ENCODE data around the gene NF1.
"Not testable (repeated sequence)": the region's sequence is repeated elsewhere in the genome, so short reads cannot be mapped to it uniquely, and the experiment has no call there.

Gene NF1
- total RNA-seq = 49.5 to 63.1 (median 62.7) reads per million in 3 donors

- peak; percentile 71 to 90 (median 81) for DNase-seq
Measured at GRCh38 chr17:31094600-31095235, at the start of gene NF1. Gene NF1, plus strand, starts transcription at chr17:31094977. Its CDS starts 333 bp downstream, at chr17:31095310.

GRCh38 chr17:31046856-31047425 lies 47.8 kb upstream of the NF1 start:
- not testable (repeated sequence) for DNase-seq; H3K4me3 ChIP-seq (ENCODE audit: insufficient read depth, low read depth, low read length, poor library complexity, severe bottlenecking); H3K9me3 ChIP-seq (ENCODE audit: control insufficient read depth, low read length); H3K27ac ChIP-seq (ENCODE audit: insufficient read depth, low read length, poor library complexity, severe bottlenecking); H3K27me3 ChIP-seq (replicated peaks; ENCODE audit: control insufficient read depth, insufficient read depth, low read length, poor library complexity, severe bottlenecking); H3K4me1 ChIP-seq (ENCODE audit: control insufficient read depth, insufficient read depth, low read length, poor library complexity, severe bottlenecking); H3K36me3 ChIP-seq (ENCODE audit: control insufficient read depth, insufficient read depth, low read length)

More at GRCh38 chr17:31094600-31095235, at the start of gene NF1:
- Histone ChIP-seq H3K27me3 (replicated peaks; ENCODE audit: control insufficient read depth, insufficient read depth, low read length, poor library complexity, severe bottlenecking) (no peaks in the 10 kb centered on the region), H3K36me3 (ENCODE audit: control insufficient read depth, insufficient read depth, low read length) (no peaks in the 10 kb centered on the region), H3K9me3 (ENCODE audit: control insufficient read depth, low read length) (no peaks in the 10 kb centered on the region), H3K4me1 (ENCODE audit: control insufficient read depth, insufficient read depth, low read length, poor library complexity, severe bottlenecking) (peaks cover 8% of the 10 kb centered on the region), H3K4me3 (ENCODE audit: insufficient read depth, low read depth, low read length, poor library complexity, severe bottlenecking) (peak within 1 kb of the TSS; percentile 97), H3K27ac (ENCODE audit: insufficient read depth, low read length, poor library complexity, severe bottlenecking) (peak within 1 kb of the TSS; percentile 62)

GRCh38 chr17:31048142-31048541 lies 46.6 kb upstream of the NF1 start:
- no peaks in the 10 kb centered on the region for H3K36me3 ChIP-seq (ENCODE audit: control insufficient read depth, insufficient read depth, low read length)
- H3K4me3 ChIP-seq (ENCODE audit: insufficient read depth, low read depth, low read length, poor library complexity, severe bottlenecking) = no peak overlapping the region
- H3K27ac ChIP-seq (ENCODE audit: insufficient read depth, low read length, poor library complexity, severe bottlenecking) = no peak overlapping the region
- H3K4me1 ChIP-seq (ENCODE audit: control insufficient read depth, insufficient read depth, low read length, poor library complexity, severe bottlenecking) = no peaks in the 10 kb centered on the region
- no peaks in the 10 kb centered on the region for H3K9me3 ChIP-seq (ENCODE audit: control insufficient read depth, low read length)
- no peak for DNase-seq
- H3K27me3 ChIP-seq (replicated peaks; ENCODE audit: control insufficient read depth, insufficient read depth, low read length, poor library complexity, severe bottlenecking) = no peaks in the 10 kb centered on the region

GRCh38 chr17:31048780-31049179 lies 46.0 kb upstream of the NF1 start:
- H3K27me3 ChIP-seq (replicated peaks; ENCODE audit: control insufficient read depth, insufficient read depth, low read length, poor library complexity, severe bottlenecking) = no peaks in the 10 kb centered on the region
- no peak overlapping the region for H3K4me3 ChIP-seq (ENCODE audit: insufficient read depth, low read depth, low read length, poor library complexity, severe bottlenecking)
- no peak for DNase-seq
- no peaks in the 10 kb centered on the region for H3K36me3 ChIP-seq (ENCODE audit: control insufficient read depth, insufficient read depth, low read length)
- no peak overlapping the region for H3K27ac ChIP-seq (ENCODE audit: insufficient read depth, low read length, poor library complexity, severe bottlenecking)
- no peaks in the 10 kb centered on the region for H3K4me1 ChIP-seq (ENCODE audit: control insufficient read depth, insufficient read depth, low read length, poor library complexity, severe bottlenecking)
- H3K9me3 ChIP-seq (ENCODE audit: control insufficient read depth, low read length) = no peaks in the 10 kb centered on the region

GRCh38 chr17:31050948-31051347 lies 43.8 kb upstream of the NF1 start:
- no peaks in the 10 kb centered on the region for H3K9me3 ChIP-seq (ENCODE audit: control insufficient read depth, low read length)
- H3K4me3 ChIP-seq (ENCODE audit: insufficient read depth, low read depth, low read length, poor library complexity, severe bottlenecking) = no peak overlapping the region
- no peak for DNase-seq
- H3K36me3 ChIP-seq (ENCODE audit: control insufficient read depth, insufficient read depth, low read length) = no peaks in the 10 kb centered on the region
- no peaks in the 10 kb centered on the region for H3K4me1 ChIP-seq (ENCODE audit: control insufficient read depth, insufficient read depth, low read length, poor library complexity, severe bottlenecking)
- H3K27me3 ChIP-seq (replicated peaks; ENCODE audit: control insufficient read depth, insufficient read depth, low read length, poor library complexity, severe bottlenecking) = no peaks in the 10 kb centered on the region
- no peak overlapping the region for H3K27ac ChIP-seq (ENCODE audit: insufficient read depth, low read length, poor library complexity, severe bottlenecking)

GRCh38 chr17:31051506-31051905 lies 43.3 kb upstream of the NF1 start:
- no peaks in the 10 kb centered on the region for H3K4me1 ChIP-seq (ENCODE audit: control insufficient read depth, insufficient read depth, low read length, poor library complexity, severe bottlenecking)
- no peaks in the 10 kb centered on the region for H3K36me3 ChIP-seq (ENCODE audit: control insufficient read depth, insufficient read depth, low read length)
- no peak overlapping the region for H3K27ac ChIP-seq (ENCODE audit: insufficient read depth, low read length, poor library complexity, severe bottlenecking)
- no peak for DNase-seq
- no peaks in the 10 kb centered on the region for H3K9me3 ChIP-seq (ENCODE audit: control insufficient read depth, low read length)
- H3K27me3 ChIP-seq (replicated peaks; ENCODE audit: control insufficient read depth, insufficient read depth, low read length, poor library complexity, severe bottlenecking) = no peaks in the 10 kb centered on the region
- no peak overlapping the region for H3K4me3 ChIP-seq (ENCODE audit: insufficient read depth, low read depth, low read length, poor library complexity, severe bottlenecking)

- Histone ChIP-seq H3K4me3 (ENCODE audit: insufficient read depth, low read depth, low read length, poor library complexity, severe bottlenecking) (no peak overlapping the region), H3K27ac (ENCODE audit: insufficient read depth, low read length, poor library complexity, severe bottlenecking) (no peak overlapping the region)
Measured at GRCh38 chr17:31052187-31052889, 42.4 kb upstream of the NF1 start.

GRCh38 chr17:31053071-31053470 lies 41.7 kb upstream of the NF1 start:
- no peaks in the 10 kb centered on the region for H3K36me3 ChIP-seq (ENCODE audit: control insufficient read depth, insufficient read depth, low read length)
- no peak overlapping the region for H3K4me3 ChIP-seq (ENCODE audit: insufficient read depth, low read depth, low read length, poor library complexity, severe bottlenecking)
- H3K27me3 ChIP-seq (replicated peaks; ENCODE audit: control insufficient read depth, insufficient read depth, low read length, poor library complexity, severe bottlenecking) = no peaks in the 10 kb centered on the region
- no peak overlapping the region for H3K27ac ChIP-seq (ENCODE audit: insufficient read depth, low read length, poor library complexity, severe bottlenecking)
- H3K9me3 ChIP-seq (ENCODE audit: control insufficient read depth, low read length) = no peaks in the 10 kb centered on the region
- no peaks in the 10 kb centered on the region for H3K4me1 ChIP-seq (ENCODE audit: control insufficient read depth, insufficient read depth, low read length, poor library complexity, severe bottlenecking)
- no peak for DNase-seq

More at GRCh38 chr17:31052187-31052889, 42.4 kb upstream of the NF1 start:
- no peak for DNase-seq
- no peaks in the 10 kb centered on the region for H3K4me1 ChIP-seq (ENCODE audit: control insufficient read depth, insufficient read depth, low read length, poor library complexity, severe bottlenecking)
- H3K36me3 ChIP-seq (ENCODE audit: control insufficient read depth, insufficient read depth, low read length) = no peaks in the 10 kb centered on the region
- no peaks in the 10 kb centered on the region for H3K9me3 ChIP-seq (ENCODE audit: control insufficient read depth, low read length)
- H3K27me3 ChIP-seq (replicated peaks; ENCODE audit: control insufficient read depth, insufficient read depth, low read length, poor library complexity, severe bottlenecking) = no peaks in the 10 kb centered on the region

- Histone ChIP-seq H3K27ac (ENCODE audit: insufficient read depth, low read length, poor library complexity, severe bottlenecking) (no peak overlapping the region), H3K9me3 (ENCODE audit: control insufficient read depth, low read length) (no peaks in the 10 kb centered on the region), H3K4me3 (ENCODE audit: insufficient read depth, low read depth, low read length, poor library complexity, severe bottlenecking) (no peak overlapping the region), H3K27me3 (replicated peaks; ENCODE audit: control insufficient read depth, insufficient read depth, low read length, poor library complexity, severe bottlenecking) (no peaks in the 10 kb centered on the region), H3K4me1 (ENCODE audit: control insufficient read depth, insufficient read depth, low read length, poor library complexity, severe bottlenecking) (no peaks in the 10 kb centered on the region), H3K36me3 (ENCODE audit: control insufficient read depth, insufficient read depth, low read length) (no peaks in the 10 kb centered on the region)
- DNase-seq = no peak
Measured at GRCh38 chr17:31054761-31055160, 40.0 kb upstream of the NF1 start.

- Histone ChIP-seq H3K27ac (ENCODE audit: insufficient read depth, low read length, poor library complexity, severe bottlenecking) (no peak overlapping the region), H3K4me1 (ENCODE audit: control insufficient read depth, insufficient read depth, low read length, poor library complexity, severe bottlenecking) (no peaks in the 10 kb centered on the region), H3K27me3 (replicated peaks; ENCODE audit: control insufficient read depth, insufficient read depth, low read length, poor library complexity, severe bottlenecking) (no peaks in the 10 kb centered on the region), H3K4me3 (ENCODE audit: insufficient read depth, low read depth, low read length, poor library complexity, severe bottlenecking) (no peak overlapping the region), H3K36me3 (ENCODE audit: control insufficient read depth, insufficient read depth, low read length) (no peaks in the 10 kb centered on the region), H3K9me3 (ENCODE audit: control insufficient read depth, low read length) (no peaks in the 10 kb centered on the region)
- DNase-seq = no peak
Measured at GRCh38 chr17:31058976-31059375, 35.8 kb upstream of the NF1 start.
